HL-60 (cell line): Measurements from ENCODE around the gene ZEB1.

Experiments used
- DNase-seq, 2 experiments: peaks; one replicate each; pipeline ENCODE4 v3.0.0-alpha.2; 2010 to 2020; ENCODE audit warnings: low read depth in 1 of 2, low spot score in 1 of 2
- H3K27ac ChIP-seq: fragments of 250-450 bp; sonication (Bioruptor Pico); replicated peaks from 2 replicates; pipeline ENCODE4 v1.5.1; 2020; ENCODE audit warnings: mild to moderate bottlenecking, moderate library complexity
- H3K27me3 ChIP-seq: fragments of 250-450 bp; sonication (Bioruptor Pico); 2 replicates; pipeline ENCODE4 v1.5.1; 2021; ENCODE audit warnings: mild to moderate bottlenecking, moderate library complexity; ENCODE audit not compliant: insufficient read depth, poor library complexity, severe bottlenecking
- H3K4me3 ChIP-seq: replicated peaks from 2 replicates; pipeline ENCODE4 v1.5.1; 2011; ENCODE audit warnings: mild to moderate bottlenecking, control low read depth, low read length; ENCODE audit not compliant: insufficient read depth
- CTCF ChIP-seq: IDR thresholded peaks from one replicate; pipeline ENCODE4 v1.5.1; 2011; ENCODE audit warnings: low read length, control low read depth, inconsistent platforms; ENCODE audit not compliant: insufficient read depth
- GABPA ChIP-seq: IDR thresholded peaks from 2 replicates; pipeline ENCODE4 v1.6.1; 2012; ENCODE audit warnings: low read depth
- POLR2AphosphoS5 ChIP-seq: IDR thresholded peaks from 2 replicates; pipeline ENCODE4 v1.6.1; 2012; ENCODE audit warnings: low read depth
- REST ChIP-seq: IDR thresholded peaks from 2 replicates; pipeline ENCODE4 v1.6.1; 2012; ENCODE audit warnings: low read depth; ENCODE audit not compliant: insufficient replicate concordance
- SPI1 ChIP-seq: IDR thresholded peaks from 2 replicates; pipeline ENCODE4 v1.6.1; 2012; ENCODE audit warnings: low read depth, mild to moderate bottlenecking, borderline replicate concordance

Gene ZEB1

GRCh38 chr10:31431021-31431420 lies 112.0 kb downstream of the ZEB1 start:
- DNase-seq, result no peak
- H3K27ac ChIP-seq, result no peak overlapping the region
- TF ChIP-seq SPI1, result no peak
- TF ChIP-seq REST, result no peak
- no peak for TF ChIP-seq POLR2AphosphoS5
- no peak for TF ChIP-seq GABPA
- no peak for TF ChIP-seq CTCF
- no peaks in the 10 kb centered on the region for H3K27me3 ChIP-seq
- H3K4me3 ChIP-seq, result no peak overlapping the region

GRCh38 chr10:31437959-31438358 lies 118.9 kb downstream of the ZEB1 start:
- no peak for TF ChIP-seq CTCF
- TF ChIP-seq SPI1, result no peak
- no peak for TF ChIP-seq GABPA
- TF ChIP-seq POLR2AphosphoS5, result no peak
- TF ChIP-seq REST, result no peak
- no peak for DNase-seq
- H3K27me3 ChIP-seq, result no peaks in the 10 kb centered on the region
- no peak overlapping the region for H3K4me3 ChIP-seq
- no peak overlapping the region for H3K27ac ChIP-seq

DNA sequence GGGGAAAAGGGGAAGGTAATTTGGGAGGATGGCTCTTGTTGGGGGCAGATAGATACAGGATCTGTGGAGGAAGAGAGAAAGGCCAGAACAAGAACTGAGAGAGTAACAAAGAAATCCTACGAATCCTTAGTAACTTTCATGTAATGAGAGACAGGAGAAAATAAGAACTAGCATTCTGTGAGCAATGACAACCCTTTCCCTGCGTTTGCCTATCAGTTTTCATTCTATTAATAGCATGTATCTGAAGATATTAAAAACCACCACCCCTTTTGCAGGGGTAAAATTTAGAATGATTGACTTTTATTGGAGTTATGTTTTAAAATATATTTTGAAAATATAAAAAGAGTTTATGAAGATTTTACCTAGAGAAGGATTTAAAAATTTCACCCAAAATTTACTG lies 132.8 kb downstream of the ZEB1 start:
- H3K27me3 ChIP-seq, result no peaks in the 10 kb centered on the region
- TF ChIP-seq REST (no peak), POLR2AphosphoS5 (no peak), CTCF (no peak)
- H3K27ac ChIP-seq, result no peak overlapping the region
- no peak overlapping the region for H3K4me3 ChIP-seq
- DNase-seq, result no peak
